Measurements from ENCODE around the gene PRKAR1A. TPM values are rescaled to one million over a fixed set of nuclear protein-coding genes. Genes with fewer than 3 reads are reported as not detected.
"Not testable (repeated sequence)": the region's sequence is repeated elsewhere in the genome, so short reads cannot be mapped to it uniquely, and the experiment has no call there.

Gene PRKAR1A
- total RNA-seq, 1 donor from 2014 or later, result 470 TPM

DNA sequence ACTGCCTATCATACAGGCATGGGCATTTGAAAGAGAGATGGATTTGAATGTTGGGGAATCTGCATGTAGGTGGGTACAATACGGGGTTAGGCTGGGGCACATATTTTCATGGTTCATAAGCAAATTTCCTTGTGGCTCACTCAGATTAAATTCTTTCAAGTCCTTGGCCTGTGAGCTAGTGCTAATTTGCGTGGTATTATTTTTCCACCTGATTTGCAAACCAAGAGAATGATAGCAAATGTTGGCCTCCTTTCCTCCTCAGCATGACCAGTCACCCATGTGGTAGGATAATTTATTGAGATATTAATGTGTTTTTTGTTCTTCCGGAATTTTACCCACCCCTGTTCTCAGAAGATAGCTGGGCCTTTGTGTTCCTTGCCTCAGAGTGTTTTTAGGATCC is 66.0 kb downstream of the PRKAR1A start:
- no peak for DNase-seq (ENCODE audit: low spot score)

GRCh38 chr17:68579194-68579927 is 67.1 kb downstream of the PRKAR1A start:
- no peak for DNase-seq (ENCODE audit: low spot score)

DNA sequence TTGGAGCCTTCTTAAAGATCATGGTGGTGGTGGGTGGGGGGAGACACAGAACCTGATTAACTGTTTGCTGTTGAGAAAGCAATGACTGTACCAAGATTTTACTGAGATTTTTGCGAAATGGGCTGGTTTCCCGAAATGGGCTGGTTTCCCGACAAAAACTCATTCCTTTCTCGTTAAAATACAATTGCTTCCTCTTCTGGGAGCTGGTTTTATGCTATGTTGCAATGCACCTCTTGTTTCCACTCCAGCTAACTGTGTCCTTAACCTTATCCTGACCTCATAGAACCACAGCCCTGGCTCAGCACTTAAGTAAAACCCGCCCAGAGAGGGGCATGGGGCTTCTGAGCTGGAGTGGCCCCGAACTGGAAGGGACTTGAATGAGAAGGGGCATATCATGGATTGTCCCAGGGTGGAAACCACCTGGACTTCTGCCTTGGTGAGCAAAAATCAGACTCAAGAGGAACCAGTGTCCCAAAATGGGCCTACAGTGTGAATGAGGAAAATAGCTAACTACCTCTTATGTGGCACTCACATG is 68.1 kb downstream of the PRKAR1A start:
- no peak for DNase-seq (ENCODE audit: low spot score)

GRCh38 chr17:68581863-68582645 is 69.8 kb downstream of the PRKAR1A start:
- no peak for DNase-seq (ENCODE audit: low spot score)

DNA sequence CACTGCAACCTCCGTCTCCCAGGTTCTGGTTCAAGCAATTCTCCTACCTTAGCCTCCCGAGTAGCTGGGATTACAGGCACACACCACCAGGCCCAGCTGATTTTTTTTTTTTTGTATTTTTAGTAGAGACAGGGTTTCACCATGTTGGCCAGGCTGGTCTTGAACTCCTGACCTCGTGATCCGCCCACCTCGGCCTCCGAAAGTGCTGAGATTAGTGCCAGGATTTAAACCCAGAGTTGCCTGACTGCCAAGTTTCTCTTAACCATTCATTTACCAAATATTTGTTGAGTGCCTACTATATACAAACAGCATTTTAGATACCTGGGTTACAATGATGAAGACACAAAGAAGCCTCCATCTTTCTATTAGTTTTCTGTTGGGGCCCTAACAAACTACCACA is 70.6 kb downstream of the PRKAR1A start:
- not testable (repeated sequence) for DNase-seq (ENCODE audit: low spot score)

- DNase-seq (ENCODE audit: low spot score), result no peak
These were observed 72.5 kb downstream of the PRKAR1A start for GRCh38 chr17:68584581-68585303.

DNA sequence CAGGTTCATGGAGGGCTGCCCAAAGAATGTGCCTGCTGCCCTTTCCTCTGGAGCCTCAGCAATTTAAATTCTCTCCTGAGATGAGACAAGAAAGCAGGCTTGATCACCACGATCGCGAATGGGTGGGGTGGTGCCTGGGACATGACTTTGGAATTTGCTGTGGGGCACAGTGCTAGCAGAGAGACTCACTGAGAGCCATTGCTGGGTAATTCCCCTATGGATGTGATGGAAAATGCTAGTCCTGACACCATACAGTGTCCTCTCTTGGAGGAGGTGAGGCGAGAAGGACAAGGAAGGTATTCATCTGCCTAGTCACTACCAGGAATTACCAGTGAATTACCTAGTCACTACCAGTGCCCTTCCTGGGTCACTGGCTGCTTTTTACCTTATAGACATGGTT is 73.4 kb downstream of the PRKAR1A start:
- no peak for DNase-seq (ENCODE audit: low spot score)

GRCh38 chr17:68587026-68587425 is 74.8 kb downstream of the PRKAR1A start:
- no peak for DNase-seq (ENCODE audit: low spot score)

DNA sequence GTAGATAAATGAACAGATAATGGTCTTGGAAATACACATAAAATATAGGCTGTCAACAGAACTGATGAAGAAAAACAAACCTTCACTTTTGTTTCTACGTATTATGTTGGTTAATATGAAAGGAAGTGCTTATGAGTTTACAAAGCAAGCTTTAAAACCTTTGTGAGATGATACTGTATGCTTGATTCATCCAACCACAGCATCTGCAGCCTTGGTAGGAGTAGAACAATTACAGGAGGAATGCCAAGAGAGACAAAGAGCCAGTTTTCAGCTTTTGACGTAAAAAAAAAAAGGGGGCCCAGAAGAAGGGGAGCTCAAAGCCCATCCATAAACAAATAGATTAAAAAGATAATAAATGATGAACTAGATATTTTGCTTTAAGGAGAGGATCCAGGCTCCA is 75.6 kb downstream of the PRKAR1A start:
- DNase-seq (ENCODE audit: low spot score), result no peak

DNA sequence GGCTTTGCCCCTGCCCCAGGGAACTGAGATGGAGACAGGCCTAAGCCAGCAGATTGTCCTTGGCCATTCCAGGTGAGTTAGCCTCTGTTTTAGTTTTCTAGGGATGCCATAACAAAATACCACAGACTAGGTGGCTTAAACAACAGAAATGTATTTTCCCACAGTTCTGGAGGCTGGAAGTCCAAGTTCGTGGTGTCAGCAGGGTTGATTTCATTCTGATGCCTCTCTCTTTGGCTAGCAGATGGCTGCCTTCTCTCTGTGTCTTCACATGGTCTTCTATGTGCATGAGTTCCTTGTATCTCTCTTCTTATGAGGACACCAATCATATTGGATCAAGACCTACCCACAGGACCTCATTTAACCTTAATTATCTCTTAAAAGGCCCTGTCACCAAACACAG is 76.1 kb downstream of the PRKAR1A start:
- no peak for DNase-seq (ENCODE audit: low spot score)

DNA sequence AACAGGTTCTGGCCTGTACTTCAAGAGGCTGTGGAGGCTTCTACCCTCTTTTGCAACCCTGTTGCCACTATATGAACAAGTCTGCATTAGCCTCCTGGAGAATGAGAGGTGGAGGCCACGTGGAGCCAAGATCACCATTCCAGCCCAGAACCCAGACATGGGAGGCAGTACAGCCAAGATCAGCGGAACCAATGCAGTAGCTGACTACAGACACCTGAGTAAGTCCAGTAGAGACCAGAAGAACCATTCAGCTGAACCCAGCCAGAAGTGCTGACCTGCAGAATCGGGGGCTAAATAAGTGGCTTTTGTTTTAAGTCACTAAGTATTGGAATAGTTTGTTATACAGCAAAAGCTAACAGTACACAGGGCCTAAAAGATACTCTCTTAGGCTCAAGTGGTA is 76.9 kb downstream of the PRKAR1A start:
- no peak for DNase-seq (ENCODE audit: low spot score)

DNA sequence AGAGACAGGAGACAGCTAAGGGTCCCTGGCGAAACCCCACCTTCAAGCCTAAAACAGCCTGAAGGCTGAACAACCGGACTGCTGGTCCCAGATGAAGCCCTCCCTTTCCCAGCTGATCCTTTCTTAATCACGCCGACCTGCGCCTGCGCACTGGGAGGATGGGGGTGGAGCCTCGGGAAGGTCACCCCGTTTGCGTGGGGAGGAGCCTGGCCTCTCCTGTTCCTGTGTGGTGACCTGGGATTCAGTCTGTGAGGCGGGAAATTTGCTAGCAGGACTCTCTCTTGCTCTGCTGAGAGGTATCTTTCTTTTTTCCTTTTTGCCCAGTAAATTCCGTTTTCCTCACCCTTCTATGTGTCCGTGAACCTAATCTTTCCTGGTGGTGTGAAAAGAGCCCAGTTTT is 79.4 kb downstream of the PRKAR1A start:
- no peak for DNase-seq (ENCODE audit: low spot score)

DNA sequence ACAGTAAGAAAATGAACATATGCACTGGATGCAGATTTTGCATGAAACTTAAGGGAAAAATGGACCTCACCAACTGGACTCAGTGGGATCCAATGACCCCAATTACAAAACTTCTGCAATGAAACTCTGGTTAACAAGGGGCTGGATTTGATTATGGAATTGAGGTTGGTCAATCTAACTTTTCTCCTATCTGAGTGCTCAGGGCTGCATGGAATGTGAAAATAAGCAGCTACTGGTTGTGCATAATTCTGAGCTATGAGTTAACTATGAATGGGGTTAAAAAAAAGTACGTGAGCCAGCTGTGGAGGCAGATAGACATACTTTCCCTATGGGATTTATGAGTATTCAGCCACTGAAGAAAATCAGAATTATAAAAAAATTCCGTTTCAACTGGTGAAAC is 79.8 kb downstream of the PRKAR1A start:
- DNase-seq (ENCODE audit: low spot score), result no peak

GRCh38 chr17:68592682-68593641 is 80.7 kb downstream of the PRKAR1A start:
- DNase-seq (ENCODE audit: low spot score), result no peak

- DNase-seq (ENCODE audit: low spot score), result no peak
These were observed 82.3 kb downstream of the PRKAR1A start for GRCh38 chr17:68594552-68594951.

DNA sequence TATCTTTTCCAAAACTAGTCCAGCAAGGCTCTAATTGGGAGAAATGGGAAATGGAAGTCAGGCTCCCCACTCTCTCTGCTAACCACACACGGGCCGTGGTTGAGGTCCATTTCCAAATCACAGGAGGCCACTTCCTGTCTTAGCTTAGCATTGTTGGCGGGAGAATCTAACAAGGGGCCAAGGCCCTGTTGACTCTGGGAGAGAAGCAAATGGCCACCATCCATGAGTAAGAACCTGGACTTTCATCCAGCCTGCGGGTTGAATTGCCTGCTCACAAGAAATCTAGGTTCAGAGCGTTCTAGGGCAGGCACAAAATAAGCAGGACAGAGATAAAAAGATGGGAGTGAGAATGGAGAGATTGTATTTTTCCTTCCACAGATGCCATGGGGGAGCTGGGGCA is 83.3 kb downstream of the PRKAR1A start:
- DNase-seq (ENCODE audit: low spot score), result no peak

DNA sequence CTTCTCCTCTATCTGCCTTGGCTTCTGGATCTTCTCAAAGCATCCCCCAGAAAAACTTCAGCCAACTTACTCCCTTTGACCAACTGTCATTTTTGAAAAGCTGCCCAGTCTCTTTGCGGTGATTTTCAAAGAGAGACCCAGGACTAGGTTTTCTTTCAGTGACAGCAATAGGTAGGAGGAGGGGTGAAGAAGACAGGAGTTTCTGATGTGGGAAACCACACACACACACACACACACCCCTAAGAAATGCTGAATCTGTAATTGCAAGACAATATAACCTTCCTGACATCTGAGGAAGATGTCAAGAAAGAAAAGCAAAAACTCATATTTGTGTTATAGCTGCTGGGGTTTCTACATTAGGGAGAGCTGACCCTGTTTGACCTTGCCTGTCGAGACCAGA is 83.8 kb downstream of the PRKAR1A start:
- no peak for DNase-seq (ENCODE audit: low spot score)

DNA sequence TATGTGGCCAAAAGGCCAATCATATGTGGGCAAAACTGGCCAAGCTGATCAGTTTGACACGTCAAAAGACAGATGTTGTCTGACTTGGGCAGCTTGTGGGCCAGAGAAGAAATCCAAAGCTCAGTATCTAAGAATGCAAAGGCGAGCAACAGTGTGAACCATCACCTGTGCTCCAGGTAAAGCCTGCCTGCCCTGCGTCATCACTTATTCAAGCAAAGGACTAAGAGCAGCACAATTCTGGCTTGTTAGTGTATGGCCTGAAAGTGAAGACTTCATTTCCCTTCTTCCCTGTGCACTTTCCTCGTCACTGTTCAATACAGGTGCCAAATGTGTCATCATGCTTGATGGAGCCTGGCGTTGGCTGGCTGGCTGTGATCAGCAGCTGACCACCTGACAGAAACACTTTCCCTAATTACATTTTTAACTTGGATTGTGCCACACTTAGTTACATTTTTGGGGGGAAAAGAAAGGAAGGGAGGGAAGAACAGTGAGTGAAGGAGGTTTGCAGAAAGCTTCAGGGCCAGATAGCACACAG is 84.2 kb downstream of the PRKAR1A start:
- DNase-seq (ENCODE audit: low spot score), result no peak

DNA sequence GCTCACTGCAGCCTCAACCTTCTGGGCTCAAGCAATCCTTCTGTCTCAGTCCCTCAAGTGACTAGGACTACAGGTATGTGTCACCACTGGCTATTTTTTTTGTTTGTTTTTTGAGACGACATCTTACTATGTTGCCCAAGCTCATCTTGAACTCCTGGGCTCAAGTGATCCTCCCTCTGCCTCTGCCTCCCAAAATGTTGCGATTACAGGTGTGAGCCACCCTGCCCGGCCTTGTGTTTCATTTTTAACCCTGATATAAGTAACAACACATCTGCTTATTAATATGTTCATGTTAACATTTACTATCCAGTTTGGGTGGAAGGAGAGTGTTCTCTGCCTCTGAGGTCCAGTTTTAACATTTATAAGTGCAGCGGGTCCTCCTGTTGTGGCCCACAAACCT is 85.8 kb downstream of the PRKAR1A start:
- no peak for DNase-seq (ENCODE audit: low spot score)

DNA sequence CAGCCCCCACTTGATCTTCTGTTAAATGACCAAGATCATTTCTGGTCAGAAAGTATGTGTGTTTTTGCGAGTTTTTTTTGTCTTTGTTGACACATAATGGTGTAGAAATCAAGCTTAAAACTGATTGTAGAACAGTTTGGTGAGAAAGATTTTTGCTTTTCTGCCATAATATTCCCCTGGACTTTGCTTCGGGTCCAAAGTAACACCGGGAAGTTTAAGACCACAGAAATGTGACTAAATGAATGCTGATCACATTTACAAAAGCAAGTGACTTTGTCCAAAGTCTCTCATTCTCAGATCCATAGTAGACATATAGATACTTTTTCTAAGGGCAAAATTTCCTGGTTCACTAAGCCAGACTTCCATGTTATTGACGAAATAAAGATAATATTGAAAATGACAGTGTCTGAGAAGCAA is 86.3 kb downstream of the PRKAR1A start:
- DNase-seq (ENCODE audit: low spot score), result no peak
